ENCODE data around the gene ATAD3C.
"Not testable (repeated sequence)": the region's sequence is repeated elsewhere in the genome, so short reads cannot be mapped to it uniquely, and the experiment has no call there.

DNA sequence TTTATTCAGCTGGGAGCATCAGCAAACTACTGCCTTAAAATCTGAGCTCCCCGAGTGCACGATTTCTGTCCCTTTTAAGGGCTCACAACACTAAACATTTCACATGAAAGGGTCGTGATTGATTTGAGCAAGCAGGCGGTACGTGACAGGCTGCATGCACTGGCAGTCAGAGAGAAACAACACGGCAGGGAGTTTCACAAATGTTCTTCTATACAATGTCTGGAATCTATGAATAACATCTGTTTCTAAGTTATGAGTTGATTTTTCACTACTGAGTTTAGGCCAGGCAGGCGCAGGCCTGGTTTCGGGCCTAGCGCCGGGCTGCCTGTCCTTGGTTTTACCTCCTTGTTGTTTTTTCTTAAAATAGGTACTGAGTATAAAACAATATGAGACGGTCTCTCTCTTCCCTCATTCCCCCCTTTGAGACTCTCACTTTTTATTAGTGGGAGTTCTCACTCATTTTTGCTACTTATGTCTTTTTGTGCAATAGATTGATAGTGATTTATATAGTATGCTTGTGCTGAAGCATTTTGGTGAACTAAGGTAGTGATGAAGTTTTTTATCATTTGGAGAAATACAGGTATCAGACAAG is 37.1 kb upstream of the ATAD3C start:
- TF ChIP-seq, protein P1, sequence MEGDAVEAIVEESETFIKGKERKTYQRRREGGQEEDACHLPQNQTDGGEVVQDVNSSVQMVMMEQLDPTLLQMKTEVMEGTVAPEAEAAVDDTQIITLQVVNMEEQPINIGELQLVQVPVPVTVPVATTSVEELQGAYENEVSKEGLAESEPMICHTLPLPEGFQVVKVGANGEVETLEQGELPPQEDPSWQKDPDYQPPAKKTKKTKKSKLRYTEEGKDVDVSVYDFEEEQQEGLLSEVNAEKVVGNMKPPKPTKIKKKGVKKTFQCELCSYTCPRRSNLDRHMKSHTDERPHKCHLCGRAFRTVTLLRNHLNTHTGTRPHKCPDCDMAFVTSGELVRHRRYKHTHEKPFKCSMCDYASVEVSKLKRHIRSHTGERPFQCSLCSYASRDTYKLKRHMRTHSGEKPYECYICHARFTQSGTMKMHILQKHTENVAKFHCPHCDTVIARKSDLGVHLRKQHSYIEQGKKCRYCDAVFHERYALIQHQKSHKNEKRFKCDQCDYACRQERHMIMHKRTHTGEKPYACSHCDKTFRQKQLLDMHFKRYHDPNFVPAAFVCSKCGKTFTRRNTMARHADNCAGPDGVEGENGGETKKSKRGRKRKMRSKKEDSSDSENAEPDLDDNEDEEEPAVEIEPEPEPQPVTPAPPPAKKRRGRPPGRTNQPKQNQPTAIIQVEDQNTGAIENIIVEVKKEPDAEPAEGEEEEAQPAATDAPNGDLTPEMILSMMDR (IDR thresholded peaks at IDR 0.05), result not testable (repeated sequence)
- TF ChIP-seq POLR2A (IDR thresholded peaks at IDR 0.05), result not testable (repeated sequence)

Measured in vagina (tissue), 2 donors.